GM12878 (cell line): Measurements from ENCODE around the gene ASCC1. TPM values are rescaled to one million over a fixed set of nuclear protein-coding genes. Genes with fewer than 3 reads are reported as not detected.

Experiments
- BACH1 ChIP-seq: fragments of 450-650 bp; IDR thresholded peaks from 2 replicates; pipeline ENCODE4 v1.6.1; 2017; ENCODE audit warnings: mild to moderate bottlenecking, borderline replicate concordance
- BHLHE40 ChIP-seq, 2 experiments: fragments of 450-650 bp in 1 of 2; IDR thresholded peaks; 2 replicates each; pipeline ENCODE4 v1.6.1; 2011 to 2017; ENCODE audit warnings: low read depth in 2 of 2, borderline replicate concordance in 1 of 2, improper control_type of control experiment in 1 of 2, low read length in 1 of 2, mild to moderate bottlenecking in 1 of 2
- FOXM1 ChIP-seq: IDR thresholded peaks from 2 replicates; pipeline ENCODE4 v1.6.1; 2012; ENCODE audit warnings: low read depth, mild to moderate bottlenecking, inconsistent platforms, low read length, moderate library complexity
- HDAC2 ChIP-seq: fragments of 200-600 bp; sonication (generic); IDR thresholded peaks from 2 replicates; pipeline ENCODE4 v1.6.1; 2017
- IRF4 ChIP-seq: IDR thresholded peaks from 2 replicates; pipeline ENCODE4 v1.6.1; 2011; ENCODE audit warnings: low read depth, low read length
- MEF2B ChIP-seq: fragments of 450-650 bp; IDR thresholded peaks from 2 replicates; pipeline ENCODE4 v1.6.1; 2018; ENCODE audit warnings: mild to moderate bottlenecking, moderate library complexity; ENCODE audit not compliant: partially characterized antibody, poor library complexity, severe bottlenecking
- MYC ChIP-seq: IDR thresholded peaks from 2 replicates; pipeline ENCODE4 v1.6.1; 2011; ENCODE audit warnings: mild to moderate bottlenecking, low read length, moderate library complexity, inconsistent platforms; ENCODE audit not compliant: insufficient read depth, insufficient replicate concordance, insufficient read length, severe bottlenecking
- NFIC ChIP-seq: IDR thresholded peaks from 2 replicates; pipeline ENCODE4 v1.6.1; 2012; ENCODE audit warnings: low read depth, mild to moderate bottlenecking, inconsistent platforms, low read length, moderate library complexity
- NRF1 ChIP-seq: conservative IDR thresholded peaks from 2 replicates; pipeline ENCODE4 v1.6.1; 2011; ENCODE audit warnings: mild to moderate bottlenecking, low read depth, low read length, improper control_type of control experiment
- PML ChIP-seq: IDR thresholded peaks from 2 replicates; pipeline ENCODE4 v1.6.1; 2012; ENCODE audit warnings: low read length, inconsistent platforms
- ZBED1 ChIP-seq: IDR thresholded peaks from 2 replicates; pipeline ENCODE4 v1.6.1; 2016; ENCODE audit warnings: borderline replicate concordance
- ZNF622 ChIP-seq: fragments of 450-650 bp; IDR thresholded peaks from 2 replicates; pipeline ENCODE4 v1.6.1; 2017; ENCODE audit warnings: mild to moderate bottlenecking, inconsistent platforms
- polyA plus RNA-seq, 11 experiments: library from polyadenylated mRNA; depleted of rRNA in 4 of 11; unstranded in 6 of 11; stranded (reverse) in 5 of 11; fragments of >200 nt; fragmentation: Nextera tagmentation in 4 of 11; fragmentation: Illumina TruSeq in 1 of 11; extraction: Ambion mirVana in 4 of 11; extraction: Trizol in 1 of 11; gene quantifications; 1 replicate in 1 of 11; 2 replicates in 10 of 11; pipeline versions ENCODE4 v1.2.1 to v1.2.3, GENCODE V29; 2011 to 2016; ENCODE audit warnings: inconsistent platforms in 2 of 11, missing spikeins in 2 of 11, low read depth in 1 of 11
- total RNA-seq, 4 experiments: library from RNA; depleted of rRNA in 3 of 4; stranded (reverse); fragments of >200 nt in 3 of 4; fragmentation: Illumina TruSeq in 1 of 4; extraction: Trizol in 1 of 4; gene quantifications; 2 replicates each; pipeline versions ENCODE4 v1.2.1 to v1.2.3, GENCODE V29; 2013 to 2021
- TF ChIP-seq, protein P1 (sequence below): IDR thresholded peaks from 2 replicates; pipeline ENCODE4 v1.6.1; 2011; ENCODE audit warnings: mild to moderate bottlenecking, low read depth, low read length, moderate library complexity; ENCODE audit not compliant: insufficient replicate concordance
- TF ChIP-seq, protein P2 (sequence below): IDR thresholded peaks from 2 replicates; pipeline ENCODE4 v1.6.1; 2011; ENCODE audit warnings: borderline replicate concordance, low read depth, mild to moderate bottlenecking, moderate library complexity, low read length; ENCODE audit not compliant: insufficient read depth, poor library complexity, severe bottlenecking
- TF ChIP-seq, protein P3 (sequence below): IDR thresholded peaks from 2 replicates; pipeline ENCODE4 v1.6.1; 2012; ENCODE audit warnings: improper control_type of control experiment, low read depth, low read length; ENCODE audit not compliant: insufficient replicate concordance
- TF ChIP-seq, protein P4 (sequence below): fragments of 450-650 bp; IDR thresholded peaks from 2 replicates; pipeline ENCODE4 v1.6.1; 2018; ENCODE audit warnings: borderline replicate concordance, mild to moderate bottlenecking; ENCODE audit not compliant: partially characterized antibody
- TF ChIP-seq, protein P5 (sequence below), 3 experiments: IDR thresholded peaks in 2 of 3; conservative IDR thresholded peaks in 1 of 3; 2 replicates each; pipeline ENCODE4 v1.5.1; 2011; ENCODE audit warnings: low read depth in 3 of 3, low read length in 3 of 3, mild to moderate bottlenecking in 3 of 3, control low read depth in 2 of 3, moderate library complexity in 2 of 3, inconsistent platforms in 1 of 3, mixed read lengths in 1 of 3; ENCODE audit not compliant: control insufficient read depth in 2 of 3, insufficient read depth in 1 of 3; ENCODE audit errors: extremely low read depth in 1 of 3

The ASCC1 gene
- total and polyA plus RNA-seq, 10 of the 15 experiments (the other 5 are each of a cell fraction or from before 2014, with no cell fraction given), result 23.3 to 80.6 (median 42.8) TPM

DNA sequence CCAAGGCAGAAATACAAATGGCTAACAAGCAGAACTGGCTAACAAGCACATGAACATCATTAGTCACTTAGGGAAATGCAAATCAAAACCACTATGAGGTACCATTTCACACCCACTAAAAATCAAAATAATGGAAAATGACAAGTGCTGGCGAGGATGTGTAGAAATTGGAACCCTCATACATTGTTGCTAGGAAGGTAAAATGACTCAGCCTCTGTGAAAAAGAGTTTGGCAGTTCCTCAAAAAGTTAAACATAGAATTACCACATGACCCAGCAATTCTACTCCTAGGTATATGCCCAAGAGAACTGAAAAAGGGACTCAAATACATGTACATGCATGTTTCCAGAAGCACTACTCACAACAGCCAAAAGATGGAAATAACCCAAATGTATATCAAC is 53.1 kb downstream of the ASCC1 start (continued):
- TF ChIP-seq, protein P1, sequence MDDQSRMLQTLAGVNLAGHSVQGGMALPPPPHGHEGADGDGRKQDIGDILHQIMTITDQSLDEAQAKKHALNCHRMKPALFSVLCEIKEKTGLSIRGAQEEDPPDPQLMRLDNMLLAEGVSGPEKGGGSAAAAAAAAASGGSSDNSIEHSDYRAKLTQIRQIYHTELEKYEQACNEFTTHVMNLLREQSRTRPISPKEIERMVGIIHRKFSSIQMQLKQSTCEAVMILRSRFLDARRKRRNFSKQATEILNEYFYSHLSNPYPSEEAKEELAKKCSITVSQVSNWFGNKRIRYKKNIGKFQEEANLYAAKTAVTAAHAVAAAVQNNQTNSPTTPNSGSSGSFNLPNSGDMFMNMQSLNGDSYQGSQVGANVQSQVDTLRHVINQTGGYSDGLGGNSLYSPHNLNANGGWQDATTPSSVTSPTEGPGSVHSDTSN, result no peak
- TF ChIP-seq MYC (no peak), NFIC (no peak), ZBED1 (no peak), BACH1 (peak; percentile 85; the same call in 1 of the 2 replicates), BHLHE40 (IDR thresholded peaks at IDR 0.05; ENCODE audit: borderline replicate concordance in 1 of 2, low read depth in 2 of 2, low read length in 1 of 2) (peak; percentile 73 to 74), HDAC2 (no peak), FOXM1 (no peak), NRF1 (no peak), MEF2B (peak; percentile 83), PML (no peak), ZNF622 (no peak), IRF4 (peak; percentile 35; the same call in 1 of the 2 replicates)
- TF ChIP-seq, protein P2, sequence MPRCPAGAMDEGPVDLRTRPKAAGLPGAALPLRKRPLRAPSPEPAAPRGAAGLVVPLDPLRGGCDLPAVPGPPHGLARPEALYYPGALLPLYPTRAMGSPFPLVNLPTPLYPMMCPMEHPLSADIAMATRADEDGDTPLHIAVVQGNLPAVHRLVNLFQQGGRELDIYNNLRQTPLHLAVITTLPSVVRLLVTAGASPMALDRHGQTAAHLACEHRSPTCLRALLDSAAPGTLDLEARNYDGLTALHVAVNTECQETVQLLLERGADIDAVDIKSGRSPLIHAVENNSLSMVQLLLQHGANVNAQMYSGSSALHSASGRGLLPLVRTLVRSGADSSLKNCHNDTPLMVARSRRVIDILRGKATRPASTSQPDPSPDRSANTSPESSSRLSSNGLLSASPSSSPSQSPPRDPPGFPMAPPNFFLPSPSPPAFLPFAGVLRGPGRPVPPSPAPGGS, result no peak
- TF ChIP-seq, protein P3, sequence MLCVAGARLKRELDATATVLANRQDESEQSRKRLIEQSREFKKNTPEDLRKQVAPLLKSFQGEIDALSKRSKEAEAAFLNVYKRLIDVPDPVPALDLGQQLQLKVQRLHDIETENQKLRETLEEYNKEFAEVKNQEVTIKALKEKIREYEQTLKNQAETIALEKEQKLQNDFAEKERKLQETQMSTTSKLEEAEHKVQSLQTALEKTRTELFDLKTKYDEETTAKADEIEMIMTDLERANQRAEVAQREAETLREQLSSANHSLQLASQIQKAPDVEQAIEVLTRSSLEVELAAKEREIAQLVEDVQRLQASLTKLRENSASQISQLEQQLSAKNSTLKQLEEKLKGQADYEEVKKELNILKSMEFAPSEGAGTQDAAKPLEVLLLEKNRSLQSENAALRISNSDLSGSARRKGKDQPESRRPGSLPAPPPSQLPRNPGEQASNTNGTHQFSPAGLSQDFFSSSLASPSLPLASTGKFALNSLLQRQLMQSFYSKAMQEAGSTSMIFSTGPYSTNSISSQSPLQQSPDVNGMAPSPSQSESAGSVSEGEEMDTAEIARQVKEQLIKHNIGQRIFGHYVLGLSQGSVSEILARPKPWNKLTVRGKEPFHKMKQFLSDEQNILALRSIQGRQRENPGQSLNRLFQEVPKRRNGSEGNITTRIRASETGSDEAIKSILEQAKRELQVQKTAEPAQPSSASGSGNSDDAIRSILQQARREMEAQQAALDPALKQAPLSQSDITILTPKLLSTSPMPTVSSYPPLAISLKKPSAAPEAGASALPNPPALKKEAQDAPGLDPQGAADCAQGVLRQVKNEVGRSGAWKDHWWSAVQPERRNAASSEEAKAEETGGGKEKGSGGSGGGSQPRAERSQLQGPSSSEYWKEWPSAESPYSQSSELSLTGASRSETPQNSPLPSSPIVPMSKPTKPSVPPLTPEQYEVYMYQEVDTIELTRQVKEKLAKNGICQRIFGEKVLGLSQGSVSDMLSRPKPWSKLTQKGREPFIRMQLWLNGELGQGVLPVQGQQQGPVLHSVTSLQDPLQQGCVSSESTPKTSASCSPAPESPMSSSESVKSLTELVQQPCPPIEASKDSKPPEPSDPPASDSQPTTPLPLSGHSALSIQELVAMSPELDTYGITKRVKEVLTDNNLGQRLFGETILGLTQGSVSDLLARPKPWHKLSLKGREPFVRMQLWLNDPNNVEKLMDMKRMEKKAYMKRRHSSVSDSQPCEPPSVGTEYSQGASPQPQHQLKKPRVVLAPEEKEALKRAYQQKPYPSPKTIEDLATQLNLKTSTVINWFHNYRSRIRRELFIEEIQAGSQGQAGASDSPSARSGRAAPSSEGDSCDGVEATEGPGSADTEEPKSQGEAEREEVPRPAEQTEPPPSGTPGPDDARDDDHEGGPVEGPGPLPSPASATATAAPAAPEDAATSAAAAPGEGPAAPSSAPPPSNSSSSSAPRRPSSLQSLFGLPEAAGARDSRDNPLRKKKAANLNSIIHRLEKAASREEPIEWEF, result no peak
- TF ChIP-seq, protein P4, sequence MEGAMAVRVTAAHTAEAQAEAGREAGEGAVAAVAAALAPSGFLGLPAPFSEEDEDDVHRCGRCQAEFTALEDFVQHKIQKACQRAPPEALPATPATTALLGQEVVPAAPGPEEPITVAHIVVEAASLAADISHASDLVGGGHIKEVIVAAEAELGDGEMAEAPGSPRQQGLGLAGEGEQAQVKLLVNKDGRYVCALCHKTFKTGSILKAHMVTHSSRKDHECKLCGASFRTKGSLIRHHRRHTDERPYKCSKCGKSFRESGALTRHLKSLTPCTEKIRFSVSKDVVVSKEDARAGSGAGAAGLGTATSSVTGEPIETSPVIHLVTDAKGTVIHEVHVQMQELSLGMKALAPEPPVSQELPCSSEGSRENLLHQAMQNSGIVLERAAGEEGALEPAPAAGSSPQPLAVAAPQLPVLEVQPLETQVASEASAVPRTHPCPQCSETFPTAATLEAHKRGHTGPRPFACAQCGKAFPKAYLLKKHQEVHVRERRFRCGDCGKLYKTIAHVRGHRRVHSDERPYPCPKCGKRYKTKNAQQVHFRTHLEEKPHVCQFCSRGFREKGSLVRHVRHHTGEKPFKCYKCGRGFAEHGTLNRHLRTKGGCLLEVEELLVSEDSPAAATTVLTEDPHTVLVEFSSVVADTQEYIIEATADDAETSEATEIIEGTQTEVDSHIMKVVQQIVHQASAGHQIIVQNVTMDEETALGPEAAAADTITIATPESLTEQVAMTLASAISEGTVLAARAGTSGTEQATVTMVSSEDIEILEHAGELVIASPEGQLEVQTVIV, result no peak
- TF ChIP-seq, protein P5, sequence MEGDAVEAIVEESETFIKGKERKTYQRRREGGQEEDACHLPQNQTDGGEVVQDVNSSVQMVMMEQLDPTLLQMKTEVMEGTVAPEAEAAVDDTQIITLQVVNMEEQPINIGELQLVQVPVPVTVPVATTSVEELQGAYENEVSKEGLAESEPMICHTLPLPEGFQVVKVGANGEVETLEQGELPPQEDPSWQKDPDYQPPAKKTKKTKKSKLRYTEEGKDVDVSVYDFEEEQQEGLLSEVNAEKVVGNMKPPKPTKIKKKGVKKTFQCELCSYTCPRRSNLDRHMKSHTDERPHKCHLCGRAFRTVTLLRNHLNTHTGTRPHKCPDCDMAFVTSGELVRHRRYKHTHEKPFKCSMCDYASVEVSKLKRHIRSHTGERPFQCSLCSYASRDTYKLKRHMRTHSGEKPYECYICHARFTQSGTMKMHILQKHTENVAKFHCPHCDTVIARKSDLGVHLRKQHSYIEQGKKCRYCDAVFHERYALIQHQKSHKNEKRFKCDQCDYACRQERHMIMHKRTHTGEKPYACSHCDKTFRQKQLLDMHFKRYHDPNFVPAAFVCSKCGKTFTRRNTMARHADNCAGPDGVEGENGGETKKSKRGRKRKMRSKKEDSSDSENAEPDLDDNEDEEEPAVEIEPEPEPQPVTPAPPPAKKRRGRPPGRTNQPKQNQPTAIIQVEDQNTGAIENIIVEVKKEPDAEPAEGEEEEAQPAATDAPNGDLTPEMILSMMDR (IDR thresholded peaks at IDR 0.05 in 2 of 3, conservative IDR thresholded peaks at IDR 0.05 in 1 of 3; ENCODE audit: control insufficient read depth in 2 of 3, extremely low read depth in 1 of 3, insufficient read depth in 1 of 3, low read depth in 3 of 3, low read length in 3 of 3), result no peak
